ENCODE measurements around the gene C21orf58. TPM values are rescaled to one million over a fixed set of nuclear protein-coding genes. Genes with fewer than 3 reads are reported as not detected.

C21orf58 gene
- total RNA-seq, 1 donor from 2014 or later, result 0.53 TPM

DNA sequence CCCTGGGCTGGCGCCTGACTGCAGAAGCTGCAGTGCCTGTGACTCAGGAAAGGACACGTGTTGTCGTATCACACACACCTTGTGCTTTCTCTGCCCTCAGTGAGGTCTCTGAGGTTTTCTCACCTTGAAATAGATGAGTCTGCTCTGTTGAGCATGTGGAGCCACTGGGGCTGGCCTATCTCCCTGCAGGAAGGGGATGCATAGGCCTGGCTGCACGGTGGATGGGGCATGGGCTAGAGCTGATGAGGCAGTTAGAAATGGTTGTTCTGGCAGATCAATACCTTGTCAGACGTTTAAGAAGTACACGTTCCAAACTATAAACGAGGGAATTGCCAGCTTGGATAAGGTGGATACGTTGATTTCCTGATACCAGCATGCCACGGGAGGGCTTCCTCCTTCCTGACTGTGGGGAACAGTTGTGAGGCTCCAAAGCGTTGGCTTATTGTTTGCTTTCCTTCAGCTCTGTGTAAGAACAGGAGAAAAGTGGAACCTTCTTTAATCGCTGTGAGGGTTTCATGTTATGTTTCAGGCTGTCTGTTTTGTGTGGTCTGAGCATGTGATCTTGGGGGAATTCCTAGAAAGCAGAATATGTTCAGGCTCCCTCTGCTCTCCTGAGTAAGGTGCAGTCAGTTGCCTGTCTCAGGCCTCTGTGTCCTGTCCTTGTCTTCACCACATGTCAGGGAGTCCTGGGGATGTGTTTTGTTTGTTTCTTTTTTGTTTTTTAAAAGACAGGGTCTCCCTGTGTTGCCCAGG, 45.0 kb upstream of the C21orf58 start:
- TF ChIP-seq, protein P1, sequence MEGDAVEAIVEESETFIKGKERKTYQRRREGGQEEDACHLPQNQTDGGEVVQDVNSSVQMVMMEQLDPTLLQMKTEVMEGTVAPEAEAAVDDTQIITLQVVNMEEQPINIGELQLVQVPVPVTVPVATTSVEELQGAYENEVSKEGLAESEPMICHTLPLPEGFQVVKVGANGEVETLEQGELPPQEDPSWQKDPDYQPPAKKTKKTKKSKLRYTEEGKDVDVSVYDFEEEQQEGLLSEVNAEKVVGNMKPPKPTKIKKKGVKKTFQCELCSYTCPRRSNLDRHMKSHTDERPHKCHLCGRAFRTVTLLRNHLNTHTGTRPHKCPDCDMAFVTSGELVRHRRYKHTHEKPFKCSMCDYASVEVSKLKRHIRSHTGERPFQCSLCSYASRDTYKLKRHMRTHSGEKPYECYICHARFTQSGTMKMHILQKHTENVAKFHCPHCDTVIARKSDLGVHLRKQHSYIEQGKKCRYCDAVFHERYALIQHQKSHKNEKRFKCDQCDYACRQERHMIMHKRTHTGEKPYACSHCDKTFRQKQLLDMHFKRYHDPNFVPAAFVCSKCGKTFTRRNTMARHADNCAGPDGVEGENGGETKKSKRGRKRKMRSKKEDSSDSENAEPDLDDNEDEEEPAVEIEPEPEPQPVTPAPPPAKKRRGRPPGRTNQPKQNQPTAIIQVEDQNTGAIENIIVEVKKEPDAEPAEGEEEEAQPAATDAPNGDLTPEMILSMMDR (IDR thresholded peaks at IDR 0.05; ENCODE audit: insufficient read depth, low read length, severe bottlenecking), result no peak
- H3K36me3 ChIP-seq (ENCODE audit: control insufficient read depth, insufficient read depth, low read length), result peaks cover 18% of the 10 kb centered on the region
- no peak overlapping the region for H3K4me3 ChIP-seq (ENCODE audit: low read depth, low read length)
- H3K27me3 ChIP-seq (ENCODE audit: control insufficient read depth, insufficient read depth, low read length), result no peaks in the 10 kb centered on the region
- peak; percentile 58 for FAIRE-seq
- no peak for DNase-seq (ENCODE audit: low read depth)

DNA sequence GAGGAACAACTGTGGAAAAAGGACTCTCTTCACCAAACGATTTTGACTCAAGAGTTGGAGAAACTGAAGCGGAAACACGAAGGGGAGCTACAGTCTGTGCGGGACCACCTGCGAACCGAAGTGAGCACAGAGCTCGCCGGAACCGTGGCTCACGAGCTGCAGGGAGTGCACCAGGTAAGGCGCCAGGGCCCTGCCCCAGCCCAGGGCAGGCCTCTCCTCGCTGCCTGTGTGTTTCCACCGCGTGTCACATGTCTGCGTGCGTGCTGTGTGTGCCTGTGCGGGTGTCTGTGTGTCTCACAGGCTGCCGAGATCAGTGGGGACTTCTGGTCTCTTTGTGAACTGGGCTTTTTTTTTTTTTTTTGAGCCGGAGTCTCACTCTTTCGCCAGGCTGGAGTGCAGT, 43.3 kb upstream of the C21orf58 start:
- Histone ChIP-seq H3K4me3 (ENCODE audit: low read depth, low read length) (no peak overlapping the region), H3K27me3 (ENCODE audit: control insufficient read depth, insufficient read depth, low read length) (no peaks in the 10 kb centered on the region), H3K36me3 (ENCODE audit: control insufficient read depth, insufficient read depth, low read length) (peaks cover 22% of the 10 kb centered on the region)
- DNase-seq (ENCODE audit: low read depth), result no peak
- FAIRE-seq, result no peak
- TF ChIP-seq, protein P1 (IDR thresholded peaks at IDR 0.05; ENCODE audit: insufficient read depth, low read length, severe bottlenecking), result no peak

DNA sequence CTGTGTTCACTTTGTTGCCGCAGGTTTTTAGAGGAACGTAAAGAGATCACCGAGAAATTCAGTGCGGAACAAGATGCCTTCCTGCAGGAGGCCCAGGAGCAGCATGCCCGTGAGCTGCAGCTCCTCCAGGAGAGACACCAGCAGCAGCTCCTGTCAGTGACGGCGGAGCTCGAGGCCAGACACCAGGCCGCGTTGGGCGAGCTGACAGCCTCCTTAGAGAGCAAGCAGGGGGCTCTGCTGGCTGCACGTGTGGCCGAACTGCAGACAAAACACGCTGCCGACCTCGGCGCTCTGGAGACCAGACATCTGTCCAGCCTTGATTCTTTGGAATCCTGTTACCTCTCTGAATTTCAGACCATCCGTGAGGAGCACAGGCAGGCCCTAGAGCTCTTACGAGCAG, 42.9 kb upstream of the C21orf58 start:
- no peak for FAIRE-seq
- Histone ChIP-seq H3K36me3 (ENCODE audit: control insufficient read depth, insufficient read depth, low read length) (peaks cover 19% of the 10 kb centered on the region), H3K27me3 (ENCODE audit: control insufficient read depth, insufficient read depth, low read length) (no peaks in the 10 kb centered on the region), H3K4me3 (ENCODE audit: low read depth, low read length) (no peak overlapping the region)
- TF ChIP-seq, protein P1 (IDR thresholded peaks at IDR 0.05; ENCODE audit: insufficient read depth, low read length, severe bottlenecking), result no peak
- DNase-seq (ENCODE audit: low read depth), result no peak

DNA sequence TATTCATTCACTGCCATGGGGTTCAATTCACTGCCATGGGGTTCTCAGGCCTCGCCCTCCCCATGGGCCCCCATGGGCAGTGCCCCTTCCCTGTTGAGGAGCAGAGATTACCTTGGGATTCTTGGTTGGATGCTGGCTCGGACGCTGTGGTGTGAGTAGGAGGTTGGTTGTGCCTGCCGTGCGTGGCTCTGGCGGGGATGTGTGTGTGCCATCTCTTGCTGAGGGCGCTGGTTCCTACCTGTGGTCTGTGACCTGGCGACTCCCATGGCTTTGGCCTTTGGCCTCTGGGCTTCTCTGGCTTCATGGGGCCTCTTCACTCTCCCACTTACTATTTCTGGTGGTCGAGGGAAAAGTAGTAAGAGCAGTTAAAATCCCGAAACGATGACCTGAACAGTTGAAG, 42.4 kb upstream of the C21orf58 start:
- peaks cover 20% of the 10 kb centered on the region for H3K36me3 ChIP-seq (ENCODE audit: control insufficient read depth, insufficient read depth, low read length)
- no peak for DNase-seq (ENCODE audit: low read depth)
- peak; percentile 66 for FAIRE-seq
- H3K4me3 ChIP-seq (ENCODE audit: low read depth, low read length), result no peak overlapping the region
- H3K27me3 ChIP-seq (ENCODE audit: control insufficient read depth, insufficient read depth, low read length), result no peaks in the 10 kb centered on the region
- TF ChIP-seq, protein P1 (IDR thresholded peaks at IDR 0.05; ENCODE audit: insufficient read depth, low read length, severe bottlenecking), result no peak

DNA sequence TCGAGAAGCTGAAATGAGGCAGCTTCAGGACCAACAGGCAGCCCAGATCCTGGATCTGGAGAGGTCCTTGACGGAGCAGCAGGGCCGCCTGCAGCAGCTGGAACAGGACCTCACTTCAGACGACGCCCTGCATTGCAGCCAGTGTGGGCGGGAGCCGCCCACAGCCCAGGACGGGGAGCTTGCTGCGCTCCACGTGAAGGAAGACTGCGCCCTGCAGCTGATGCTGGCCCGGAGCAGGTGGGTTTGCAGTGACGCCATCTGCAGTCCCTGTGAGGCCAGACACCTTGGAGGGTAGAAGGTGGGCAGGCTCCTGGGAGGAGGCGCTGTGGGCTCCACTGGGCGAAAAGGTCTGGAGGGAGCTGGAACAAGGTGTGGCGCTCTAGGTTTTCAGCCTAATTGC, 40.0 kb upstream of the C21orf58 start:
- DNase-seq (ENCODE audit: low read depth) (no peak), FAIRE-seq (no peak)
- no peak overlapping the region for H3K4me3 ChIP-seq (ENCODE audit: low read depth, low read length)
- TF ChIP-seq, protein P1 (IDR thresholded peaks at IDR 0.05; ENCODE audit: insufficient read depth, low read length, severe bottlenecking), result no peak
- no peaks in the 10 kb centered on the region for H3K27me3 ChIP-seq (ENCODE audit: control insufficient read depth, insufficient read depth, low read length)
- peaks cover 20% of the 10 kb centered on the region for H3K36me3 ChIP-seq (ENCODE audit: control insufficient read depth, insufficient read depth, low read length)

DNA sequence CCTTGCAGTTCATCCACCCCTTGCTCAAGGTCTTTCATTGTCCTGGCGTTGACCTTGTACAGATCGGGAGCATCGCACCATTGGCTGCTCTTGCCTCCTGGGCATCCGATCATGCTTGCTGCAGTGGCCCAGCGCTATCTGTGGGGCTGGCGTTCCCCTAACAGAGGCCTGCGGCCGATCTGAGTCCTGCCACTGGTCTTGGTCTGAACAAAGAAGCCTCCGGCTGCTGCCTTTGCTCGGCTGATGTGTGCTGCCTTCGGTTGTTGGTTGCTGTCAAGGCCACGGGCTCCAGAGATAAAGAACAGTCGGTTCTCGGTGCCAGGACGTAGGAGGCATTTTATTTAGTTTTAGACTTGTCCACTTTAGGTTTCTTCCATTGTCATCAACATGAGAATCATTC, 39.3 kb upstream of the C21orf58 start:
- no peaks in the 10 kb centered on the region for H3K27me3 ChIP-seq (ENCODE audit: control insufficient read depth, insufficient read depth, low read length)
- no peak for DNase-seq (ENCODE audit: low read depth)
- no peak overlapping the region for H3K4me3 ChIP-seq (ENCODE audit: low read depth, low read length)
- TF ChIP-seq, protein P1 (IDR thresholded peaks at IDR 0.05; ENCODE audit: insufficient read depth, low read length, severe bottlenecking), result no peak
- no peak for FAIRE-seq
- H3K36me3 ChIP-seq (ENCODE audit: control insufficient read depth, insufficient read depth, low read length), result peaks cover 20% of the 10 kb centered on the region
